Lower leg skin (tissue), 4 donors: ENCODE measurements around the gene CHRNG. TPM values are rescaled to one million over a fixed set of nuclear protein-coding genes. Genes with fewer than 3 reads are reported as not detected.

ENCODE experiments used
- DNase-seq, 2 donors: peaks; one replicate each; pipeline ENCODE4 v3.0.0-alpha.2; 2019; ENCODE audit warnings: low spot score in 2 of 2
- H3K4me3 ChIP-seq: fragments of 200-600 bp; sonication (generic); 2 replicates; pipeline ENCODE4 v1.5.1; 2017; ENCODE audit warnings: mild to moderate bottlenecking, low read depth; ENCODE audit not compliant: poor library complexity, severe bottlenecking
- POLR2A ChIP-seq, 2 donors: fragments of 450-650 bp; IDR thresholded peaks; one replicate each; pipeline ENCODE4 v1.6.1; 2016 to 2017; ENCODE audit warnings: antibody characterized with exemption in 2 of 2, mild to moderate bottlenecking in 1 of 2, moderate library complexity in 1 of 2
- WGBS, 2 donors: methylation state at CpG; one replicate each; pipeline ENCODE4 v1.1.5; 2018; 5-methylcytosine and 5-hydroxymethylcytosine counted together
- intact Hi-C: fragments of 100-400 bp; cut with DNase I; formaldehyde crosslinking; loops from one replicate; pipeline ENCODE4 v1.15.0; 2023; ENCODE audit warnings: low total_unique reads
- total RNA-seq, 4 donors: library from RNA; depleted of rRNA; stranded (reverse); fragments of >200 nt; gene quantifications; one replicate each; pipeline ENCODE4 v1.1.0, GENCODE V29; 2016
- TF ChIP-seq, protein P1 (sequence below), 3 donors: fragments of 450-650 bp; IDR thresholded peaks; one replicate each; pipeline ENCODE4 v1.5.1; 2016; ENCODE audit warnings: antibody characterized with exemption in 3 of 3, mild to moderate bottlenecking in 3 of 3, moderate library complexity in 2 of 3

The CHRNG gene
- total RNA-seq, 4 donors from 2014 or later = not detected

DNA sequence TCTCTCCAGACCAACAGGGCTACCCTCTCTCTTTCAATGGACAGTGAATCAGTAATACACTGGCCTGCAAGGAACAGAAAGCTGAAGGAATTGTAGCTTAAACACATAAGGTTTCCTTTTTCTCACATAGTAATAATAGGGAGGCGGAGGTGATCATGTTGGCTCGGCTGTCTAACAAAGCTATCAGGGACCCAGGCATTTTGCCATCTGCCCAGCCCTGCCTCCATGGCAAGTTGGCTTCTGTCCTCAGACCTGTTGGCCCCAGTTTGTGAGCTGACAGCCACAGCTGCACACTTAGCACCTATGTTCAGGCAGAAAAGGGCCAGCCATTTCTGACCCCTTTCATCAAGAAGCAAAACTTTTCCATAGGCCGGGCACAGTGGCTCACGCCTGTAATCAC, 2.0 kb upstream of the CHRNG start:
- H3K4me3 ChIP-seq = no peak overlapping the region
- TF ChIP-seq, protein P1, sequence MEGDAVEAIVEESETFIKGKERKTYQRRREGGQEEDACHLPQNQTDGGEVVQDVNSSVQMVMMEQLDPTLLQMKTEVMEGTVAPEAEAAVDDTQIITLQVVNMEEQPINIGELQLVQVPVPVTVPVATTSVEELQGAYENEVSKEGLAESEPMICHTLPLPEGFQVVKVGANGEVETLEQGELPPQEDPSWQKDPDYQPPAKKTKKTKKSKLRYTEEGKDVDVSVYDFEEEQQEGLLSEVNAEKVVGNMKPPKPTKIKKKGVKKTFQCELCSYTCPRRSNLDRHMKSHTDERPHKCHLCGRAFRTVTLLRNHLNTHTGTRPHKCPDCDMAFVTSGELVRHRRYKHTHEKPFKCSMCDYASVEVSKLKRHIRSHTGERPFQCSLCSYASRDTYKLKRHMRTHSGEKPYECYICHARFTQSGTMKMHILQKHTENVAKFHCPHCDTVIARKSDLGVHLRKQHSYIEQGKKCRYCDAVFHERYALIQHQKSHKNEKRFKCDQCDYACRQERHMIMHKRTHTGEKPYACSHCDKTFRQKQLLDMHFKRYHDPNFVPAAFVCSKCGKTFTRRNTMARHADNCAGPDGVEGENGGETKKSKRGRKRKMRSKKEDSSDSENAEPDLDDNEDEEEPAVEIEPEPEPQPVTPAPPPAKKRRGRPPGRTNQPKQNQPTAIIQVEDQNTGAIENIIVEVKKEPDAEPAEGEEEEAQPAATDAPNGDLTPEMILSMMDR (IDR thresholded peaks at IDR 0.05) = no peak
- TF ChIP-seq POLR2A (IDR thresholded peaks at IDR 0.05) = no peak
- DNase-seq = peak in 1 of 2 donors; percentile 72
- intact Hi-C loops = no loop called here
- WGBS, 2 donors = 59 to 84% methylated on average over 4 of the region's 4 CpGs

DNA sequence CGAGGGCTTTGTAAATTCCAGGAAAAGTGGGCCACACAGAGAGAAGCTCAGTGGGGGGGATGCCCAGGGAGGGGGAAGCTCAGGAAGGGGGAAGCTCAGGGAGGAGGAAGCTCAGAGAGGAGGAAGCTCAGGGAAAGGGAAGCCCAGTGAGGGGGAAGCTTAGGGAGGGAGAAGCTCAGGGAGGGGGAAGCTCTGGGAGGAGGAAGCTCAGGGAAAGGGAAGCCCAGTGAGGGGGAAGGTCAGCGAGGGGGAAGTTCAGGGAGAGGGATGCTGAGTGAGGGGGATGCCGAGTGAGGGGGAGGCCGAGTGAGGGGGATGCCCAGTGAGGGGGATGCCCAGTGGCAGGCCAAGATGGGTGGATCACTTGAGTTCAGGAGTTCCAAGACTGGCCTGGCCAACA, 821 bp upstream of the CHRNG start:
- TF ChIP-seq, protein P1 (IDR thresholded peaks at IDR 0.05) = no peak
- no peak for TF ChIP-seq POLR2A (IDR thresholded peaks at IDR 0.05)
- no peak overlapping the region for H3K4me3 ChIP-seq
- peak in 1 of 2 donors; percentile 58 for DNase-seq
- 21 to 39% methylated on average over 4 of the region's 4 CpGs for WGBS, 2 donors
- intact Hi-C loops = no loop called here

DNA sequence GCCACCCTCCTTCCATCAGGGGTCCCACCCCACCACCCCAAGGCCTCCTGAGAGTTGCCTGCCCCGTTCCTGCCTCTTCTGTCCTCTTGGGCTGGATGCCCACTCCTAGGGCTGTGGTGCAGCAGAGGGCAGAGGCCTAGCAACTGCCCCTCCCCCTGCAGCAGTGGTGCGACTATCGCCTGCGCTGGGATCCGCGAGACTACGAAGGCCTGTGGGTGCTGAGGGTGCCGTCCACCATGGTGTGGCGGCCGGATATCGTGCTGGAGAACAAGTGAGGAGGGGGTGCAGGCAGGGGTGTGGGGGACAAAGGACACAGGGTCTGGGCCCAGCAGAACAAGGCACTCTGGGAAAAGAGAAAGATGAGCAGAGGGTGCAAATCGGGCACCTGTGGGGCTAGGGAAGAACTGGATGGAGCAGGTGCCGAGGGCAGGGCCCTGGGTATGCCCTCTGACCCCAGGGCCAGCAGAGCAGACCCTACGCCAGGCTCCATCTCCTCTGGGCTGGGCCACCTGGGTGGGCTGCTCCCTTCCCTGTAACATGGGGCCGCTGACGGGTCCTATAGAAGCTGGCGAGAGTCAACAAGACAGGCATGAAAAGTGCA, 1.0 kb downstream of the CHRNG start:
- no peak overlapping the region for H3K4me3 ChIP-seq
- WGBS, 2 donors = 74 to 81% methylated on average over 17 of the region's 17 CpGs
- intact Hi-C loops = no loop called here
- DNase-seq = peak in 1 of 2 donors; percentile 68
- no peak for TF ChIP-seq POLR2A (IDR thresholded peaks at IDR 0.05)
- TF ChIP-seq, protein P1 (IDR thresholded peaks at IDR 0.05) = no peak

DNA sequence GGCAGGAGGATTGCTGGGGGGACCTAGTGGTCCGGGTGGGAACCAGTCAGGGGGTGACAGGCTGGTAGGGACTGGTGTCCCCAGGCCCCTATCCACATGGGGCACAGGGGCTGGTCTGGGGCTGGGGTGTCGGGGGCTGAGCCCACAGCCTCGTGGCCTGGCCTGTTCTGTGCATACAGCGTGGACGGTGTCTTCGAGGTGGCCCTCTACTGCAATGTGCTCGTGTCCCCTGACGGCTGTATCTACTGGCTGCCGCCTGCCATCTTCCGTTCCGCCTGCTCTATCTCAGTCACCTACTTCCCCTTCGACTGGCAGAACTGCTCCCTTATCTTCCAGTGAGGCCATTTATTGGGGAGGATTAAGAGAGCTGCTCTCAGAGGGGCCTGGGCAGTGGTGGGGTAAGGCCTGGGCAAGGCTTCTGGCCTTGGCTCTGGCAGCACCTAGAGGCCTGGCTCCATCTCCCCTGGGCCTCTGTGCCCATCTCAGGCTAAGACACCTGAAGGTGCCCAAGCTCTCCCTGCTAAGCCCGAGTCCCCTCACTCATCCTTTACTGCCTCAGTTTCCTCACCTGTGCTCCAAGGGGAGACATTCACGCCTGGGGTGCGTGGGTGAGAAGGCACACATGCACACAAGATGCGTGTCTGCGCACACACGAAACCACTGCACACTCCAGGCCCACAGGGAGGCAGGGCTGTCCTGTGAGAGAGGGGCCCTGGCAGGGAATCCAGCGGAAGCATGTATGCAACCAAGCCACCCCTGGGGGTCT, 1.9 kb downstream of the CHRNG start:
- peak in 1 of 2 donors; percentile 75 for DNase-seq
- H3K4me3 ChIP-seq = no peak overlapping the region
- WGBS, 2 donors = 61 to 66% methylated on average over 19 of the region's 19 CpGs
- TF ChIP-seq, protein P1 (IDR thresholded peaks at IDR 0.05) = no peak
- TF ChIP-seq POLR2A (IDR thresholded peaks at IDR 0.05) = no peak
- intact Hi-C loops = no loop called here

DNA sequence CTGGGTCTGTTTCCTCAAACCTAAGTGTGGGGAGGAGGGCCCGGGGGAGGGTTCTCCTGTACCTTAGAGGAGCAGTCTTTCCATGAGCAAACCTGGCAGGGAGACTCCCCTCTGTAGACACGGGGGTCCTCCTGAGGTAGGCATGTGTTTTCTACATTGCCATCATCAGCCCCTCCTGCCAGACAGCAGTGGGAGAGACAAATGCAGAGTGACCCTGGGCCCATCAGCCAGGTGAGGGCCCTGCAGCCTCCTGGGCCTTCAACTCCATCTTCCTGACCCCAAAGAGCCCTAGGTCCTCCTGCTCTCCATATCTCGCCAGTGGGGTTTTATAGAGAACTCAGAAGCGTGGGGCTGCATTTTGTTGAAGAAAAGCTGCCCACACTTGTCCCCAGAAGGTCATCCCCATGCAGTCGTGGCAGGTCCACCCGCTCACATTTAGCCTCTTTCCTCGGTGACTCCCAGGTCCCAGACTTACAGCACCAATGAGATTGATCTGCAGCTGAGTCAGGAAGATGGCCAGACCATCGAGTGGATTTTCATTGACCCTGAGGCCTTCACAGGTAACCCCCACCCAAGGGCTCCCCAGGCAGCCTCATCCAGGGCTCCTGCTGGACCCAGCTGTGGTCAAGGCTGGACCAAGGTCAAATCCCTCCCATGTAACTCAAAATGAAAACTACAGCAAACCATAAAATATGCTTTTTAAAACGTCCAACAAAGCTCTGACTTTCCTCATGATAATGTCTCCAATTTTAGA, 2.6 kb downstream of the CHRNG start:
- DNase-seq = peak in 1 of 2 donors; percentile 50
- intact Hi-C loops = no loop called here
- TF ChIP-seq, protein P1 (IDR thresholded peaks at IDR 0.05) = no peak
- TF ChIP-seq POLR2A (IDR thresholded peaks at IDR 0.05) = no peak
- WGBS, 2 donors = 62 to 67% methylated on average over 8 to 9 of the region's 9 CpGs
- no peak overlapping the region for H3K4me3 ChIP-seq
